K562 (cell line): ENCODE results near the gene GRIN1. TPM values are rescaled to one million over a fixed set of nuclear protein-coding genes. Genes with fewer than 3 reads are reported as not detected.

Experiments
- ATF2 ChIP-seq: sonication (generic); formaldehyde crosslinking; IDR thresholded peaks from 2 replicates; pipeline ENCODE4 v1.8.1; 2022; ENCODE audit warnings: missing genetic modification reagents
- CUX1 ChIP-seq: fragments of 200-800 bp; sonication (Bioruptor generic); IDR thresholded peaks from 2 replicates; pipeline ENCODE4 v1.6.1; 2016; ENCODE audit warnings: missing genetic modification characterization, missing compliant biosample characterization
- DNMT1 ChIP-seq: fragments of 450-650 bp; IDR thresholded peaks from 2 replicates; pipeline ENCODE4 v1.6.1; 2016; ENCODE audit warnings: antibody characterized with exemption, mild to moderate bottlenecking
- ELF2 ChIP-seq: fragments of 250-450 bp; sonication (Bioruptor Pico); IDR thresholded peaks from 2 replicates; pipeline ENCODE4 v1.5.0; 2021; ENCODE audit warnings: mild to moderate bottlenecking
- EZH2 ChIP-seq: IDR thresholded peaks from 2 replicates; pipeline ENCODE4 v1.6.1; 2012; ENCODE audit warnings: low read depth, mild to moderate bottlenecking, inconsistent platforms, low read length, borderline replicate concordance
- HNRNPUL1 ChIP-seq: fragments of 200-400 bp; formaldehyde crosslinking; IDR thresholded peaks from 2 replicates; pipeline ENCODE4 v1.6.1; 2017; ENCODE audit warnings: low read length
- MTA3 ChIP-seq: fragments of 450-650 bp; formaldehyde crosslinking; IDR thresholded peaks from 2 replicates; pipeline ENCODE4 v1.6.1; 2017; ENCODE audit warnings: mild to moderate bottlenecking, borderline replicate concordance
- NRF1 ChIP-seq, 2 experiments: fragments of 450-650 bp; IDR thresholded peaks in 1 of 2; conservative IDR thresholded peaks in 1 of 2; 2 replicates each; pipeline ENCODE4 v1.6.1; 2014; ENCODE audit warnings: mild to moderate bottlenecking in 2 of 2
- PCBP1 ChIP-seq: fragments of 200-400 bp; formaldehyde crosslinking; IDR thresholded peaks from 2 replicates; pipeline ENCODE4 v1.6.1; 2018; ENCODE audit warnings: mild to moderate bottlenecking, low read depth, low read length; ENCODE audit not compliant: poor library complexity, severe bottlenecking
- PCBP2 ChIP-seq: fragments of 200-400 bp; formaldehyde crosslinking; IDR thresholded peaks from 2 replicates; pipeline ENCODE4 v1.6.1; 2018; ENCODE audit warnings: low read length, low read depth, mild to moderate bottlenecking, moderate library complexity; ENCODE audit not compliant: poor library complexity, severe bottlenecking
- POLR2G ChIP-seq: fragments of 200-400 bp; formaldehyde crosslinking; IDR thresholded peaks from 2 replicates; pipeline ENCODE4 v1.6.1; 2017; ENCODE audit warnings: low read depth, mild to moderate bottlenecking, antibody characterized with exemption, low read length, moderate library complexity
- SRSF1 ChIP-seq: fragments of 200-400 bp; formaldehyde crosslinking; IDR thresholded peaks from 2 replicates; pipeline ENCODE4 v1.6.1; 2017; ENCODE audit warnings: mild to moderate bottlenecking, low read depth, low read length, moderate library complexity
- TCF15 ChIP-seq: fragments of 250-450 bp; sonication (Bioruptor Pico); IDR thresholded peaks from 2 replicates; pipeline ENCODE4 v1.8.0; 2022; ENCODE audit warnings: moderate library complexity, mild to moderate bottlenecking, inconsistent platforms
- THRA ChIP-seq: fragments of 450-650 bp; IDR thresholded peaks from 2 replicates; pipeline ENCODE4 v1.6.1; 2017; ENCODE audit warnings: mild to moderate bottlenecking, moderate library complexity
- ZEB2 ChIP-seq: fragments of 450-650 bp; IDR thresholded peaks from 2 replicates; pipeline ENCODE4 v1.6.1; 2016
- ZNF217 ChIP-seq: sonication (generic); formaldehyde crosslinking; IDR thresholded peaks from 2 replicates; pipeline ENCODE4 v1.8.0; 2022; ENCODE audit warnings: mild to moderate bottlenecking, missing genetic modification reagents
- ZNF644 ChIP-seq: fragments of 200-800 bp; sonication (Bioruptor generic); IDR thresholded peaks from 2 replicates; pipeline ENCODE4 v1.6.1; 2016; ENCODE audit warnings: low read depth, missing genetic modification characterization, missing compliant biosample characterization
- polyA plus RNA-seq, 8 experiments: library from polyadenylated mRNA; depleted of rRNA in 4 of 8; stranded (reverse) in 5 of 8; unstranded in 3 of 8; fragments of >200 nt; fragmentation: Nextera tagmentation in 2 of 8; fragmentation: Illumina TruSeq in 1 of 8; extraction: Ambion mirVana in 2 of 8; extraction: Trizol in 1 of 8; gene quantifications; 2 replicates each; pipeline versions ENCODE4 v1.2.1 to v1.2.3, GENCODE V29; 2011 to 2014; ENCODE audit warnings: inconsistent platforms in 1 of 8, missing spikeins in 1 of 8
- total RNA-seq, 7 experiments: library from RNA; depleted of rRNA in 6 of 7; stranded (reverse); fragments of >200 nt in 6 of 7; fragmentation: Illumina TruSeq in 2 of 7; extraction: Trizol in 2 of 7; gene quantifications; 2 replicates each; pipeline versions ENCODE4 v1.2.1 to v1.2.3, GENCODE V29; 2011 to 2021; ENCODE audit warnings: low replicate concordance in 1 of 7

GRIN1 gene
- total and polyA plus RNA-seq, 9 of the 15 experiments (the other 6 are each of a cell fraction or from before 2014, with no cell fraction given), result 0.03 to 0.35 (median 0.16) TPM; not detected in 6

GRCh38 chr9:137168904-137169856 is 30.2 kb downstream of the GRIN1 start (continued):
- TF ChIP-seq THRA (no peak), ELF2 (CRISPR knock-in tag) (no peak), MTA3 (no peak), DNMT1 (no peak), ZNF644 (tag) (no peak), ZEB2 (no peak), ATF2 (CRISPR knock-in tag) (peak; percentile 38; the same call in 1 of the 2 replicates), ZNF217 (CRISPR knock-in tag) (no peak), SRSF1 (no peak), TCF15 (CRISPR knock-in tag) (no peak), PCBP1 (peak; percentile 27), POLR2G (no peak), PCBP2 (no peak), EZH2 (0 out of 2 replicates have a peak, but pooled peaks have one; percentile 43), NRF1 (conservative IDR thresholded peaks at IDR 0.05 in 1 of 2, IDR thresholded peaks at IDR 0.05 in 1 of 2) (peak; percentile 54 to 57; a peak in 2 of 4 replicates), HNRNPUL1 (no peak), CUX1 (CRISPR knock-in tag) (no peak)
